ENCODE data around the gene ZMYND12. TPM values are rescaled to one million over a fixed set of nuclear protein-coding genes. Genes with fewer than 3 reads are reported as not detected.
A peak's percentile ranks its signal among the peaks of the same experiment; 100 is the strongest.

The ZMYND12 gene
- polyA plus RNA-seq, 1 of the 3 experiments (the other 2 are of a cell fraction), result 0.18 TPM

- Histone ChIP-seq H3K27ac (ENCODE audit: low read depth in 2 of 2, low read length in 1 of 2) (no peak overlapping the region), H3K4me3 (ENCODE audit: low read depth in 2 of 2, low read length in 1 of 2) (no peak overlapping the region), H3K4me2 (no peak overlapping the region), H3K4me1 (ENCODE audit: control insufficient read depth in 1 of 2, insufficient read depth in 2 of 2, low read depth in 1 of 2, low read length in 1 of 2) (peaks cover 6 to 8% of the 10 kb centered on the region in 2 experiments; a peak in 2 of 4 replicates), H3K9me3 (no peaks in the 10 kb centered on the region), H3K27me3 (ENCODE audit: insufficient read depth) (no peaks in the 10 kb centered on the region), H3K79me2 (ENCODE audit: insufficient read depth) (no peaks in the 10 kb centered on the region), H3K36me3 (replicated peaks in 1 of 2; ENCODE audit: control insufficient read depth in 1 of 2, insufficient read depth in 2 of 2, low read length in 1 of 2) (peaks cover 0 to 3% of the 10 kb centered on the region in 2 experiments), H2AFZ (ENCODE audit: low read depth) (no peak overlapping the region), H4K20me1 (ENCODE audit: insufficient read depth) (no peaks in the 10 kb centered on the region), H3K9ac (no peak overlapping the region), H3K9me2 (no peaks in the 10 kb centered on the region), H3F3A (replicated peaks; ENCODE audit: insufficient read depth) (peaks cover 11% of the 10 kb centered on the region)
- TF ChIP-seq MXI1 (IDR thresholded peaks at IDR 0.05; ENCODE audit: low read depth, low read length) (no peak), EZH2phosphoT487 (IDR thresholded peaks at IDR 0.05; ENCODE audit: borderline replicate concordance, low read depth) (no peak), RXRA (IDR thresholded peaks at IDR 0.05; ENCODE audit: borderline replicate concordance, low read depth) (no peak)
- ChIA-PET CTCF (no interaction called here), POLR2A (no interaction called here)
- DNase-seq, result no peak
- WGBS (ENCODE audit: low lambda C conversion rate), result 68% methylated on average over 2 of the region's 2 CpGs
These were observed 10.2 kb upstream of the ZMYND12 start for GRCh38 chr1:42466030-42466429.

GRCh38 chr1:42463921-42464320 lies 8.1 kb upstream of the ZMYND12 start:
- ChIA-PET POLR2A (interaction anchor here (0.6 to 1.0 kb wide), 2 partner anchors 97 to 219 kb away, joined by 3 to 4 read pairs; partner anchors contain the start of gene YBX1), CTCF (interaction anchor here (0.6 to 1.8 kb wide), 3 partner anchors 291 to 395 kb away, joined by 3 to 5 read pairs (median 4); no protein-coding TSS in a partner anchor)
- H3K9me2 ChIP-seq, result no peaks in the 10 kb centered on the region
- H3K4me2 ChIP-seq, result peak overlapping the region; percentile 91
- H3K4me1 ChIP-seq (ENCODE audit: control insufficient read depth in 1 of 2, insufficient read depth in 2 of 2, low read depth in 1 of 2, low read length in 1 of 2), result peaks cover 6 to 8% of the 10 kb centered on the region in 2 experiments; a peak in 2 of 4 replicates
- peaks cover 21% of the 10 kb centered on the region for H3F3A ChIP-seq (replicated peaks; ENCODE audit: insufficient read depth)
- peak overlapping the region; percentile 59 for H3K9ac ChIP-seq
- H3K27me3 ChIP-seq (ENCODE audit: insufficient read depth), result no peaks in the 10 kb centered on the region
- 90% methylated on average over 3 of the region's 3 CpGs for WGBS (ENCODE audit: low lambda C conversion rate)
- H3K36me3 ChIP-seq (replicated peaks in 1 of 2; ENCODE audit: control insufficient read depth in 1 of 2, insufficient read depth in 2 of 2, low read length in 1 of 2), result peaks cover 16 to 22% of the 10 kb centered on the region in 2 experiments
- H2AFZ ChIP-seq (ENCODE audit: low read depth), result peak overlapping the region; percentile 87
- H4K20me1 ChIP-seq (ENCODE audit: insufficient read depth), result no peaks in the 10 kb centered on the region
- TF ChIP-seq CHD2 (IDR thresholded peaks at IDR 0.05; ENCODE audit: low read length, partially characterized antibody), result no peak
- TF ChIP-seq MEF2A (IDR thresholded peaks at IDR 0.05; ENCODE audit: borderline replicate concordance, low read depth), result no peak
- no peak for TF ChIP-seq SIN3A (IDR thresholded peaks at IDR 0.05; ENCODE audit: borderline replicate concordance, low read depth, low read length)
- TF ChIP-seq JUND (IDR thresholded peaks at IDR 0.05), result no peak
- TF ChIP-seq TAF1 (IDR thresholded peaks at IDR 0.05; ENCODE audit: borderline replicate concordance, low read depth, low read length), result no peak
- no peak for TF ChIP-seq FOSL2 (IDR thresholded peaks at IDR 0.05; ENCODE audit: borderline replicate concordance, low read depth)
- TF ChIP-seq NFIC (IDR thresholded peaks at IDR 0.05; ENCODE audit: borderline replicate concordance), result no peak
- TF ChIP-seq USF1 (IDR thresholded peaks at IDR 0.05; ENCODE audit: borderline replicate concordance, low read depth), result no peak
- TF ChIP-seq RCOR1 (IDR thresholded peaks at IDR 0.05; ENCODE audit: low read length), result no peak
- no peak for TF ChIP-seq TEAD4 (IDR thresholded peaks at IDR 0.05; ENCODE audit: borderline replicate concordance, insufficient read depth)
- TF ChIP-seq TCF12 (IDR thresholded peaks at IDR 0.05), result no peak
- no peak for TF ChIP-seq FOXJ3 (CRISPR knock-in tag; IDR thresholded peaks at IDR 0.05)
- no peak for TF ChIP-seq ZBTB33 (IDR thresholded peaks at IDR 0.05; ENCODE audit: borderline replicate concordance, low read depth)
- TF ChIP-seq ELF1 (IDR thresholded peaks at IDR 0.05), result no peak
- no peak for TF ChIP-seq REST (IDR thresholded peaks at IDR 0.05; ENCODE audit: low read depth, low read length)
- no peak for TF ChIP-seq EP300 (IDR thresholded peaks at IDR 0.05; ENCODE audit: borderline replicate concordance in 1 of 2, low read depth in 1 of 2, low read length in 1 of 2)
- no peak for TF ChIP-seq MXI1 (IDR thresholded peaks at IDR 0.05; ENCODE audit: low read depth, low read length)
- TF ChIP-seq POLR2AphosphoS5 (IDR thresholded peaks at IDR 0.05; ENCODE audit: low read depth, low read length), result no peak
- no peak for TF ChIP-seq RAD21 (IDR thresholded peaks at IDR 0.05; ENCODE audit: low read length)
- TF ChIP-seq NRF1 (IDR thresholded peaks at IDR 0.05; ENCODE audit: low read depth, low read length), result no peak
- H3K27ac ChIP-seq (ENCODE audit: low read depth in 2 of 2, low read length in 1 of 2), result no peak overlapping the region
- peak overlapping the region; percentile 78 to 84 for H3K4me3 ChIP-seq (ENCODE audit: low read depth in 2 of 2, low read length in 1 of 2)
- H3K9me3 ChIP-seq, result no peaks in the 10 kb centered on the region
- no peak for DNase-seq
- H3K79me2 ChIP-seq (ENCODE audit: insufficient read depth), result peaks cover 4% of the 10 kb centered on the region; the same call in 1 of the 2 replicates

All from SK-N-SH (cell line).